Hepatocyte (in vitro differentiated cells): ENCODE results near the gene CPD. TPM values are rescaled to one million over a fixed set of nuclear protein-coding genes. Genes with fewer than 3 reads are reported as not detected.
"Not testable (repeated sequence)": the region's sequence is repeated elsewhere in the genome, so short reads cannot be mapped to it uniquely, and the experiment has no call there.

Experiments
- DNase-seq: peaks from one replicate; pipeline ENCODE4 v3.0.0-alpha.2; 2016; ENCODE audit warnings: low spot score
- H2AFZ ChIP-seq: fragments of 200-600 bp; sonication (generic); 2 replicates; pipeline ENCODE4 v1.6.0; 2016; ENCODE audit warnings: antibody characterized with exemption, mild to moderate bottlenecking
- H3K27ac ChIP-seq: fragments of 200-600 bp; sonication (generic); 2 replicates; pipeline ENCODE4 v1.5.1; 2016; ENCODE audit warnings: mild to moderate bottlenecking
- H3K27me3 ChIP-seq: fragments of 200-600 bp; sonication (generic); 2 replicates; pipeline ENCODE4 v1.6.1; 2016
- H3K36me3 ChIP-seq: fragments of 200-600 bp; sonication (generic); replicated peaks from 2 replicates; pipeline ENCODE4 v1.5.1; 2016; ENCODE audit warnings: low read depth; ENCODE audit not compliant: insufficient read depth
- H3K4me1 ChIP-seq: fragments of 200-600 bp; sonication (generic); 2 replicates; pipeline ENCODE4 v1.5.1; 2016; ENCODE audit warnings: mild to moderate bottlenecking, moderate library complexity; ENCODE audit not compliant: insufficient read depth
- H3K4me2 ChIP-seq: fragments of 200-600 bp; sonication (generic); 2 replicates; pipeline ENCODE4 v1.6.0; 2016
- H3K4me3 ChIP-seq: fragments of 200-600 bp; sonication (generic); 2 replicates; pipeline ENCODE4 v1.5.1; 2016; ENCODE audit warnings: mild to moderate bottlenecking
- H3K79me2 ChIP-seq: fragments of 200-600 bp; sonication (generic); 2 replicates; pipeline ENCODE4 v1.6.0; 2017; ENCODE audit warnings: mild to moderate bottlenecking
- H3K9me2 ChIP-seq: fragments of 200-600 bp; sonication (generic); replicated peaks from 2 replicates; pipeline ENCODE4 v1.6.0; 2017; ENCODE audit warnings: mild to moderate bottlenecking; ENCODE audit not compliant: insufficient read depth
- H3K9me3 ChIP-seq: fragments of 200-600 bp; sonication (generic); 2 replicates; pipeline ENCODE4 v1.5.1; 2016; ENCODE audit warnings: low read depth, mild to moderate bottlenecking
- H4K20me1 ChIP-seq: fragments of 200-600 bp; sonication (generic); 2 replicates; pipeline ENCODE4 v1.6.0; 2016; ENCODE audit warnings: mild to moderate bottlenecking; ENCODE audit not compliant: insufficient read depth, poor library complexity, severe bottlenecking
- EZH2 ChIP-seq: fragments of 200-600 bp; sonication (generic); IDR thresholded peaks from 2 replicates; pipeline ENCODE4 v1.6.1; 2016; ENCODE audit warnings: antibody characterized with exemption, mild to moderate bottlenecking, borderline replicate concordance
- EZH2phosphoT487 ChIP-seq: fragments of 200-600 bp; sonication (generic); IDR thresholded peaks from one replicate; pipeline ENCODE4 v1.6.1; 2018; ENCODE audit warnings: antibody characterized with exemption, mild to moderate bottlenecking, low read depth, moderate library complexity; ENCODE audit not compliant: unreplicated experiment, severe bottlenecking
- WGBS: methylation state at CpG from one replicate; pipeline ENCODE4 v1.1.6; 2016; ENCODE audit warnings: low lambda C conversion rate; ENCODE audit errors: missing lambda C conversion rate; 5-methylcytosine and 5-hydroxymethylcytosine counted together
- polyA plus RNA-seq: library from polyadenylated mRNA; unstranded; fragments of >200 nt; fragmentation: Nextera tagmentation; extraction: Ambion mirVana; gene quantifications from 2 replicates; pipeline ENCODE4 v1.2.1, GENCODE V29; 2016
- total RNA-seq: library from RNA; depleted of rRNA; stranded (reverse); fragments of >200 nt; gene quantifications from 2 replicates; pipeline ENCODE4 v1.2.3, GENCODE V29; 2014
- TF ChIP-seq, protein P1 (sequence below): fragments of 200-600 bp; sonication (generic); IDR thresholded peaks from 2 replicates; pipeline ENCODE4 v1.5.1; 2016; ENCODE audit warnings: antibody characterized with exemption, mild to moderate bottlenecking; ENCODE audit not compliant: poor library complexity

CPD gene
- total and polyA plus RNA-seq, 2 experiments from 2014 or later, result 20.7 to 80.6 TPM

DNA sequence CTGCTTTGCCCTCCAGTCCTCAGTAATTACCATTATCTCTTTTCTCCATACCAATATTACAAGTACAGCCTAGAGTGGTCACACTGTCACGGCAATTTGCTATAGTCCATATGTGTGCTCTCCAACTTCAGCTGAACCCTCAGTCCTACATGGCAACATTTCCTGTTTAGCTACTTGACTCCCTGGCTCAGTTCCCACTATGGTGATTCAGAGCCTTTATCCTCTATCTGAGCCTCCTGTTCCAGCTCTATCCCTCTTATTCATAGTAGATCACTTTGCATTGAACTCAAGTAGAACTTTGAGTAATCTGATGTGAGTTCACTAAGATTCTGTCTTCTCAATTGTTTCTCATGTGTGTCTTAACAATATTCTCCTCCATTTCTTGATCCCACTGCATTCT lies 54.8 kb downstream of the CPD start:
- H2AFZ ChIP-seq, result no peak overlapping the region
- no peak overlapping the region for H3K4me2 ChIP-seq
- TF ChIP-seq, protein P1, sequence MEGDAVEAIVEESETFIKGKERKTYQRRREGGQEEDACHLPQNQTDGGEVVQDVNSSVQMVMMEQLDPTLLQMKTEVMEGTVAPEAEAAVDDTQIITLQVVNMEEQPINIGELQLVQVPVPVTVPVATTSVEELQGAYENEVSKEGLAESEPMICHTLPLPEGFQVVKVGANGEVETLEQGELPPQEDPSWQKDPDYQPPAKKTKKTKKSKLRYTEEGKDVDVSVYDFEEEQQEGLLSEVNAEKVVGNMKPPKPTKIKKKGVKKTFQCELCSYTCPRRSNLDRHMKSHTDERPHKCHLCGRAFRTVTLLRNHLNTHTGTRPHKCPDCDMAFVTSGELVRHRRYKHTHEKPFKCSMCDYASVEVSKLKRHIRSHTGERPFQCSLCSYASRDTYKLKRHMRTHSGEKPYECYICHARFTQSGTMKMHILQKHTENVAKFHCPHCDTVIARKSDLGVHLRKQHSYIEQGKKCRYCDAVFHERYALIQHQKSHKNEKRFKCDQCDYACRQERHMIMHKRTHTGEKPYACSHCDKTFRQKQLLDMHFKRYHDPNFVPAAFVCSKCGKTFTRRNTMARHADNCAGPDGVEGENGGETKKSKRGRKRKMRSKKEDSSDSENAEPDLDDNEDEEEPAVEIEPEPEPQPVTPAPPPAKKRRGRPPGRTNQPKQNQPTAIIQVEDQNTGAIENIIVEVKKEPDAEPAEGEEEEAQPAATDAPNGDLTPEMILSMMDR, result no peak
- TF ChIP-seq EZH2phosphoT487 (no peak), EZH2 (no peak)
- WGBS, result 90% methylated on average over 1 of the region's 1 CpG
- H3K27me3 ChIP-seq, result no peaks in the 10 kb centered on the region
- no peaks in the 10 kb centered on the region for H3K9me3 ChIP-seq
- no peaks in the 10 kb centered on the region for H3K79me2 ChIP-seq
- no peaks in the 10 kb centered on the region for H4K20me1 ChIP-seq
- H3K27ac ChIP-seq, result no peak overlapping the region
- no peak overlapping the region for H3K4me3 ChIP-seq
- H3K9me2 ChIP-seq, result no peaks in the 10 kb centered on the region
- H3K36me3 ChIP-seq, result no peaks in the 10 kb centered on the region
- no peaks in the 10 kb centered on the region for H3K4me1 ChIP-seq
- peak; percentile 18 for DNase-seq

DNA sequence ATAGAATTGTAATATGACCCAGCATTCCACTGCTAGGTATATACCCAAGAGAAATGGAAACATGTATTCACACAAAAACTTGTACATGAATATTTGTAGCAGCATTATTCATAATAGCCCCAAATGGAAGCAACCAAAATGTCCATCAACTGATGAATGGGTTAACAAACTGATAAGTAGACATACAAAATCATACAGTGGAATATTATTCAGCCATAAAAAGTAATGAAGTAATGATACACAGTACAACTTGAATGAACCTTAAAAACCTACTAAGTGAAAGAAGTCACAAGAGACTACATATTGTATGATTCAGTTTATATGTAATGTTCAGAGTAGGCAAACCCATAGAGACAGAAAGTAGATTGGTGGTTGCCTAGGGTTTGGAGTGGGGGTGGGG lies 58.0 kb downstream of the CPD start:
- H3K27me3 ChIP-seq, result no peaks in the 10 kb centered on the region
- no peaks in the 10 kb centered on the region for H3K4me1 ChIP-seq
- DNase-seq, result no peak
- no peaks in the 10 kb centered on the region for H3K36me3 ChIP-seq
- TF ChIP-seq EZH2, result no peak
- TF ChIP-seq, protein P1, result no peak
- TF ChIP-seq EZH2phosphoT487, result no peak
- H3K9me2 ChIP-seq, result no peaks in the 10 kb centered on the region
- H4K20me1 ChIP-seq, result no peaks in the 10 kb centered on the region
- no peak overlapping the region for H3K4me3 ChIP-seq
- H3K79me2 ChIP-seq, result no peaks in the 10 kb centered on the region
- no peak overlapping the region for H3K27ac ChIP-seq
- no peak overlapping the region for H3K4me2 ChIP-seq
- H2AFZ ChIP-seq, result no peak overlapping the region
- no peaks in the 10 kb centered on the region for H3K9me3 ChIP-seq

DNA sequence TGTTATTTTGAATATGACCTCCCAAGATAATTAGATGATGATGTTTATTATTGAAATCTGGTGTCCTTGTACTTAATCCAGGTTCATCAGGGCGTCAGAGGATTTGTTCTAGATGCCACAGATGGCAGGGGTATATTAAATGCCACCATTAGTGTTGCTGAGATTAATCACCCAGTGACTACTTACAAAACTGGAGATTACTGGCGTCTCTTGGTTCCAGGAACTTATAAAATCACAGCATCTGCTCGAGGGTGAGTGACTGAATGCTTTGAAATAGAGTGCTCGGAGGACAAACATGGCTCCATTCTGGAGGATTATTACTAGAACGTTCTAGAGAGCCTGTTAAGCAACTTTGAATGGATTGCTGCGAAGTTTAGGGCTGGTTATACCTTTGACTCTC lies 65.0 kb downstream of the CPD start:
- Histone ChIP-seq H3K9me3 (no peaks in the 10 kb centered on the region), H2AFZ (no peak overlapping the region), H3K36me3 (no peaks in the 10 kb centered on the region), H3K4me3 (no peak overlapping the region), H4K20me1 (no peaks in the 10 kb centered on the region), H3K27ac (no peak overlapping the region), H3K9me2 (no peaks in the 10 kb centered on the region), H3K79me2 (peaks cover 7% of the 10 kb centered on the region), H3K4me2 (no peak overlapping the region), H3K27me3 (no peaks in the 10 kb centered on the region), H3K4me1 (no peaks in the 10 kb centered on the region)
- WGBS, result 88% methylated on average over 6 of the region's 6 CpGs
- TF ChIP-seq EZH2 (no peak), EZH2phosphoT487 (no peak)
- TF ChIP-seq, protein P1, result no peak
- no peak for DNase-seq

DNA sequence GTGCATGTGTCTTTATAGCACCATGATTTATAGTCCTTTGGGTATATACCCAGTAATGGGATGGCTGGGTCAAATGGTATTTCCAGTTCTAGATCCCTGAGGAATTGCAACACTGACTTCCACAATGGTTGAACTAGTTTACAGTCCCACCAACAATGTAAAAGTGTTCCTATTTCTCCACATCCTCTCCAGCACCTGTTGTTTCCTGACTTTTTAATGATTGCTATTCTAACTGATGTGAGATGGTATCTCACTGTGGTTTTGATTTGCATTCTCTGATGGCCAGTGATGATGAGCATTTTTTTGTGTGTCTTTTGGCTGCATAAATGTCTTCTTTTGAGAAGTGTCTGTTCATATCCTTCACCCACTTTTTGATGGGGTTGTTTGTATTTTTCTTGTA lies 67.9 kb downstream of the CPD start:
- not testable (repeated sequence) for H3K4me3 ChIP-seq, H3K27ac ChIP-seq, H3K9me3 ChIP-seq, DNase-seq, H3K4me2 ChIP-seq, H4K20me1 ChIP-seq, H3K9me2 ChIP-seq, H3K79me2 ChIP-seq, H3K4me1 ChIP-seq, H2AFZ ChIP-seq, H3K27me3 ChIP-seq, H3K36me3 ChIP-seq
